HepG2 (cell line): ENCODE results near the gene SP3. TPM values are rescaled to one million over a fixed set of nuclear protein-coding genes. Genes with fewer than 3 reads are reported as not detected.

Source experiments
- ATAC-seq: fragments of 200-7000 bp; cut with Tn5 transposase; 3 replicates; pipeline ENCODE4 v1.9.1; 2020; ENCODE audit warnings: mild to moderate bottlenecking, moderate library complexity
- BruUV-seq: library from RNA; stranded (reverse); fragments of 400-500 nt; replicated peaks from 2 replicates; lab custom pipeline; 2021; lab: Mats Ljungman, UMichigan
- CTCF ChIA-PET: fragments of 300-600 bp; formaldehyde crosslinking; extraction: SDS; loops from one replicate; lab custom pipeline; 2021; ENCODE audit warnings: low total read pairs, inconsistent platforms, low intra/inter-chr PET ratio; lab: Yijun Ruan, JAX
- POLR2A ChIA-PET: fragments of 350-600 bp; sonication (Branson Sonifier 250); formaldehyde crosslinking; loops from one replicate; lab custom pipeline; 2020; ENCODE audit warnings: antibody characterized with exemption, inconsistent platforms; lab: Yijun Ruan, JAX
- DNase-seq: peaks from one replicate; pipeline ENCODE4 v3.0.0-alpha.2; 2015; ENCODE audit warnings: low spot score
- FAIRE-seq: peaks from 3 replicates; lab custom pipeline; 2011; peaks lifted over from hg19 to GRCh38; lab: Jason Lieb, UNC
- H2AFZ ChIP-seq: one replicate; pipeline ENCODE4 v1.6.1; 2011; ENCODE audit warnings: low read length, inconsistent platforms
- H3K27ac ChIP-seq: fragments of 300-600 bp; 3 replicates; pipeline ENCODE4 v1.8.0; 2011; ENCODE audit warnings: mixed run types, mild to moderate bottlenecking, mixed read lengths, low read length, inconsistent platforms; ENCODE audit not compliant: insufficient read depth; ENCODE audit errors: extremely low read length
- H3K27me3 ChIP-seq, 2 experiments: fragments of 200-600 bp in 1 of 2; 2 replicates in 1 of 2; 3 replicates in 1 of 2; pipeline versions ENCODE4 v1.6.0 to v1.8.0; 2011; ENCODE audit warnings: low read length in 2 of 2, mild to moderate bottlenecking in 2 of 2, moderate library complexity in 2 of 2, inconsistent platforms in 1 of 2; ENCODE audit not compliant: insufficient read depth in 2 of 2, control insufficient read depth in 1 of 2
- H3K36me3 ChIP-seq, 2 experiments: fragments of 200-600 bp in 1 of 2; replicated peaks in 1 of 2; 2 replicates in 1 of 2; 3 replicates in 1 of 2; pipeline versions ENCODE4 v1.5.1 to v1.8.0; 2011; ENCODE audit warnings: low read length in 2 of 2, inconsistent platforms in 1 of 2; ENCODE audit not compliant: insufficient read depth in 2 of 2, control insufficient read depth in 1 of 2
- H3K4me1 ChIP-seq: 2 replicates; pipeline ENCODE4 v1.5.1; 2012; ENCODE audit warnings: low read length, inconsistent platforms; ENCODE audit not compliant: insufficient read depth
- H3K4me2 ChIP-seq: 2 replicates; pipeline ENCODE4 v1.6.0; 2011; ENCODE audit warnings: low read depth, low read length, inconsistent platforms
- H3K4me3 ChIP-seq, 3 experiments: fragments of 200-600 bp in 1 of 3; sonication (generic), shearing (Covaris generic) in 1 of 3; replicated peaks in 1 of 3; 2 replicates each; pipeline ENCODE4 v1.5.1; 2011 to 2016; ENCODE audit warnings: low read length in 3 of 3, inconsistent platforms in 2 of 3, low read depth in 2 of 3, mild to moderate bottlenecking in 2 of 3, control low read depth in 1 of 3, mixed read lengths in 1 of 3; ENCODE audit not compliant: insufficient read depth in 1 of 3
- H3K79me2 ChIP-seq: one replicate; pipeline ENCODE4 v1.6.1; 2011; ENCODE audit warnings: low read length, inconsistent platforms; ENCODE audit not compliant: insufficient read depth
- H3K9ac ChIP-seq: 2 replicates; pipeline ENCODE4 v1.6.0; 2011; ENCODE audit warnings: mild to moderate bottlenecking, low read depth, low read length, inconsistent platforms; ENCODE audit not compliant: insufficient read depth
- H3K9me3 ChIP-seq: 2 replicates; pipeline ENCODE4 v1.5.1; 2012; ENCODE audit warnings: mild to moderate bottlenecking, low read length
- H4K20me1 ChIP-seq: 2 replicates; pipeline ENCODE4 v1.6.0; 2011; ENCODE audit warnings: inconsistent platforms, mild to moderate bottlenecking, low read length, moderate library complexity; ENCODE audit not compliant: insufficient read depth
- GPBP1L1 ChIP-seq: sonication (generic); formaldehyde crosslinking; IDR thresholded peaks from 2 replicates; pipeline ENCODE4 v1.5.0; 2020; ENCODE audit warnings: mild to moderate bottlenecking, missing genetic modification reagents
- HNF4A ChIP-seq: sonication (generic); formaldehyde crosslinking; IDR thresholded peaks from 2 replicates; pipeline ENCODE4 v1.4.0; 2020; ENCODE audit warnings: missing genetic modification reagents
- HNRNPK ChIP-seq: fragments of 200-400 bp; formaldehyde crosslinking; IDR thresholded peaks from 2 replicates; pipeline ENCODE4 v1.6.1; 2018; ENCODE audit warnings: low read length, low read depth, moderate library complexity, mild to moderate bottlenecking; ENCODE audit not compliant: poor library complexity, severe bottlenecking
- U2AF2 ChIP-seq: fragments of 200-400 bp; formaldehyde crosslinking; IDR thresholded peaks from 2 replicates; pipeline ENCODE4 v1.6.1; 2017; ENCODE audit warnings: low read depth, mild to moderate bottlenecking, low read length
- ZBTB34 ChIP-seq: sonication (generic); formaldehyde crosslinking; IDR thresholded peaks from 2 replicates; pipeline ENCODE4 v1.8.0; 2022; ENCODE audit warnings: mild to moderate bottlenecking, missing genetic modification reagents
- ZNF629 ChIP-seq: sonication (generic); formaldehyde crosslinking; conservative IDR thresholded peaks from 2 replicates; pipeline ENCODE4 v1.5.0; 2020; ENCODE audit warnings: missing genetic modification reagents
- WGBS: methylation state at CpG from one replicate; pipeline ENCODE4 v1.1.6; 2017; ENCODE audit warnings: low lambda C conversion rate; 5-methylcytosine and 5-hydroxymethylcytosine counted together
- in situ Hi-C: cut with HindIII; loops from 2 replicates; pipeline ENCODE4 v1.10.0; 2017; ENCODE audit warnings: low pct_unique_long_range_greater_than_20kb; ENCODE audit not compliant: extremely low pct_ligation_motif_present
- intact Hi-C: fragments of 100-400 bp; cut with micrococcal nuclease; formaldehyde crosslinking; loops from one replicate; pipeline ENCODE4 v1.10.0; 2022; ENCODE audit not compliant: unreplicated experiment
- polyA plus RNA-seq, 8 experiments: library from polyadenylated mRNA; depleted of rRNA in 3 of 8; stranded (reverse) in 7 of 8; unstranded in 1 of 8; fragments of >200 nt; fragmentation: Illumina TruSeq in 4 of 8; extraction: Trizol in 4 of 8; gene quantifications; 2 replicates each; pipeline versions ENCODE4 v1.2.1 to v1.2.3, GENCODE V29; 2011 to 2016; ENCODE audit warnings: low read depth in 4 of 8, missing spikeins in 1 of 8, mixed read lengths in 1 of 8; ENCODE audit not compliant: insufficient read depth in 1 of 8
- total RNA-seq, 5 experiments: library from RNA; depleted of rRNA; stranded (reverse); fragments of >200 nt; fragmentation: Illumina TruSeq; extraction: Trizol; gene quantifications; 2 replicates each; pipeline ENCODE4 v1.2.3, GENCODE V29; 2016; ENCODE audit warnings: low read depth in 1 of 5

Gene SP3
- total and polyA plus RNA-seq, 2 of the 13 experiments (the other 11 are each of a cell fraction or from before 2014, with no cell fraction given) = 57.3 to 132 TPM

- Histone ChIP-seq H3K4me1 (peaks cover 24% of the 10 kb centered on the region), H3K4me2 (no peak overlapping the region), H3K36me3 (no peaks in the 10 kb centered on the region), H4K20me1 (no peaks in the 10 kb centered on the region), H2AFZ (no peak overlapping the region), H3K4me3 (no peak overlapping the region), H3K9ac (no peak overlapping the region), H3K79me2 (no peaks in the 10 kb centered on the region), H3K27ac (no peak overlapping the region), H3K9me3 (no peaks in the 10 kb centered on the region), H3K27me3 (no peaks in the 10 kb centered on the region)
- ATAC-seq (no peak; the same call in 1 of the 3 replicates), FAIRE-seq (no peak), DNase-seq (no peak)
- in situ Hi-C loops (loop anchor here (25.0 kb wide), 1 partner anchor 600 kb away; no protein-coding TSS in a partner anchor), intact Hi-C loops (no loop called here)
- ChIA-PET POLR2A (interaction anchor here (2.3 kb wide), 1 partner anchor 12 kb away, joined by 11 read pairs; no protein-coding TSS in a partner anchor), CTCF (no interaction called here)
- TF ChIP-seq GPBP1L1 (CRISPR knock-in tag) (no peak), U2AF2 (no peak), HNRNPK (peak; percentile 54)
- no TSS peak for BruUV-seq
- 87% methylated on average over 52 of the region's 56 CpGs for WGBS
Observed at GRCh38 chr2:174012347-174013314, 47.5 kb upstream of the SP3 start.

DNA sequence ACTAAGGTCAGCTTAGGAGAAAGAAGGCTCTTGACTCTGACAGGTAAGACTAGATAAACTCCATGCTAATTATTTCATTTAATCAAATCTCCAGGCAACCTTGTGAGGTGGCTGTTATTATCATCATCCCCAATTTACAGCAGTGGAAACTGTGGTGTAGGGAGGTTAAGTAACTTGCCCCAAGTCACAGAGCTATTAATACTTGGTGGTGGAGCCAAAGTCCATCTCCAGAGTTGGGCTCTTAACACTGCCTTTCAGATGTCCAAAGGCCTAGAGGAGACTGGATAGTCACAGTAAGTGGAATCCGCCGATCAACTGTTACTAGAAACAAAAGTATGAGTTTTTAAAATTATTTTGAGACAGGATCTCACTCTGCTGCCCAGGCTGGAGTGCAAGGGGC is 46.6 kb upstream of the SP3 start:
- in situ Hi-C loops = loop anchor here (25.0 kb wide), 1 partner anchor 599 kb away; no protein-coding TSS in a partner anchor
- Histone ChIP-seq H3K27ac (no peak overlapping the region), H3K4me1 (peaks cover 24% of the 10 kb centered on the region), H3K4me3 (no peak overlapping the region), H3K79me2 (no peaks in the 10 kb centered on the region), H2AFZ (no peak overlapping the region)
- no TSS peak for BruUV-seq
- FAIRE-seq (peak; percentile 64), DNase-seq (no peak)
- intact Hi-C loops = no loop called here
- WGBS = 58% methylated on average over 2 of the region's 2 CpGs
- peak; percentile 49; the same call in 1 of the 2 replicates for TF ChIP-seq HNF4A (CRISPR knock-in tag)
- TF ChIP-seq ZBTB34 (CRISPR knock-in tag) = no peak
- peak; percentile 55; the same call in 1 of the 2 replicates for TF ChIP-seq ZNF629 (CRISPR knock-in tag)
- TF ChIP-seq, all 625 proteins: peak for 2
- Histone ChIP-seq H3K36me3 (no peaks in the 10 kb centered on the region), H3K9me3 (no peaks in the 10 kb centered on the region), H3K4me2 (no peak overlapping the region), H3K27me3 (no peaks in the 10 kb centered on the region), H3K9ac (no peak overlapping the region), H4K20me1 (no peaks in the 10 kb centered on the region)
- POLR2A ChIA-PET = interaction anchor here (2.3 kb wide), 1 partner anchor 13 kb away, joined by 11 read pairs; no protein-coding TSS in a partner anchor
- ATAC-seq = peak; percentile 74
- CTCF ChIA-PET = no interaction called here
